Activated CD8-positive, alpha-beta memory T cell treated with anti-CD3 and anti-CD28 coated beads for 36 hours (primary cell): ENCODE data around the gene RMDN2. TPM values are rescaled to one million over a fixed set of nuclear protein-coding genes. Genes with fewer than 3 reads are reported as not detected.
"Not testable (repeated sequence)": the region's sequence is repeated elsewhere in the genome, so short reads cannot be mapped to it uniquely, and the experiment has no call there.

Experiments
- CTCF ChIA-PET: fragments of 350-600 bp; sonication (Branson Sonifier 250); formaldehyde crosslinking; loops from one replicate; lab custom pipeline; 2021; ENCODE audit warnings: antibody characterized with exemption; lab: Charles Lee
- POLR2A ChIA-PET: fragments of 350-600 bp; sonication (Branson Sonifier 250); formaldehyde crosslinking; loops from one replicate; lab custom pipeline; 2021; ENCODE audit warnings: antibody characterized with exemption; lab: Charles Lee
- total RNA-seq, 2 experiments: library from RNA; stranded (reverse); gene quantifications; one replicate each; pipeline ENCODE4 v1.2.3, GENCODE V29; 2021

Gene RMDN2
- total RNA-seq, 2 experiments from 2014 or later: 3.7 to 3.9 TPM

- POLR2A ChIA-PET: no interaction called here
- CTCF ChIA-PET: interaction anchor here (0.6 kb wide), 1 partner anchor 80 kb away, joined by 3 read pairs; no protein-coding TSS in a partner anchor
Observed at GRCh38 chr2:37973615-37974353, 48.7 kb downstream of the RMDN2 start.

GRCh38 chr2:37975808-37976207, 50.7 kb downstream of the RMDN2 start:
- ChIA-PET CTCF (no interaction called here), POLR2A (no interaction called here)

DNA sequence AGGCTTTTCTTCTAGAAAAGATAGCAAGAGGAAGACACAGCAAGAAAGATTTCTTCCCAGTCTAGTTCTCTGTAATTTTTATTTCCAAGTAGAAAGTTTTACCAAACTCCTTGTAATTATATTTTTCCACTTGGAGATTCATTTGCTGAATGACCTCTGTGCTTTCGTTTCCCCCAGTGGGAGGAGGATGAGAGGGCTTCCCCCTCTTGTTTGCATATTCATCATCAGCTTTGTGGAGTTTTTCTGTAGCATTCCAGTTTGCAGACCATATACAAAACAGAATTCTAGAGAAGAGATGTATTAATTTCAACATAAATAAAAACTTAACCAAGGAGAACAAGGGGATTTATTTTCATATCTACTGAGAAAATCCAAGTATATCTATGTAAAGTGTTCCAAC, 51.3 kb downstream of the RMDN2 start:
- POLR2A ChIA-PET: no interaction called here

DNA sequence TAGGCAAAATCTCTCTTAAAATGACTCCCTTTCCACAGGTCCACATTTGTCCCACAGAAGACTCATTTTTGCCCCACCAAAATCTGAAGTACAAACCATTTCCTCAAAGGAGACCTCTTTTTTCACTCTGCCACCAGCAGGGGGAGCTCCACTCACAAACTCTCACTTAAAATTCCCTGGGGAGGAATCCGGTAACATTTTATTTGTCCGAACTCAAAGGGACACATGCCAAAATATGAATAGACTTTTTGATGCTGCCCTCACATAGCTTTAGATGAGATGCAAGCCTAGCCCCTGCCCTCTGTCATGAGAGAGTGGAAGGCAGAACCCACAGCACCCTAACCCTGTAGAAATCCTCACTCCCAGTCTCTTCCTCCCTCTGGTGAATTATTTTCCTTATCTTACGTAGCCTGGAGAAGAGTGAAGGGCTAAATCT, 57.1 kb downstream of the RMDN2 start:
- ChIA-PET CTCF (interaction anchor here (0.6 to 1.1 kb wide), 3 partner anchors 12 to 121 kb away, joined by 3 read pairs; no protein-coding TSS in a partner anchor), POLR2A (no interaction called here)

More for the DNA sequence above, 51.3 kb downstream of the RMDN2 start:
- CTCF ChIA-PET: no interaction called here

DNA sequence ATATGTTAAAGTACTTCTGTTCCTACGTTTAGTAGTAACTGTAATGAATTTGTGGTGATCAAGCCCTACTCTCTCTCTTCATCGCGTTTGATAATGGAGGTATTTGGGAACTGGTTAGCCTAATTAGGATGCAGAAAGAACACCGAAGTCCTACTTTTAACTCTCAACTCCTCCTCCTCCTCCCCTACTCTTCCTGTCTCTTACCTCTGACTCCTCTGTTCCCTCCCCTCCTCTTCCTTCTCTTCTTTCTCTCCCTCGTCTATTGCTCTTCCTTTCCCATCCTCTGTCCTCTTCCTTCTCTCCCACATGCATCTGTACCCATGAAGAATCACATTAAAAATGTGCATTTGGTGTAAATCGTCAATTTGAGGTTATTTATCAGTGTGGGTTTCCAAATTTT, 57.8 kb downstream of the RMDN2 start:
- CTCF ChIA-PET: no interaction called here
- POLR2A ChIA-PET: no interaction called here

DNA sequence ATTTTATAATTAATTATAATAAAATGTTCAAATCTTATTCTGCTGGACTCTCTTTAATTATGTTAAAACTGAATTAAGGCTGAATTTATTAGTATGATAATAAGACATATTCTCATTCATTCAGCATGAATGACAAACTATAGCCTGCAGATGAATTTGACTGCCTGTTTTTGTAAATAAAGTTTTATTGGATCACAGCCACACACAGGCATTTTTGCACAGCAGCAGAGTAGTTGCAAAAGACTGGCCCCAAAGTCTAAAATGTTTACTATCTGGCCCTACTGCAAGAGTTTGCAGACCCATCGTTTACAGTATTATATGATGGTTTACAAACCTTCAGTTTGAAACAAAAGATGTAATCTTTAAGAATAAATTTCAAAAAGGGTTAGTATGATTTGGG, 58.6 kb downstream of the RMDN2 start:
- POLR2A ChIA-PET: no interaction called here
- CTCF ChIA-PET: no interaction called here

- ChIA-PET POLR2A (no interaction called here), CTCF (interaction anchor here (1.1 kb wide), 1 partner anchor 291 kb away, joined by 3 read pairs; no protein-coding TSS in a partner anchor)
Observed at GRCh38 chr2:37984176-37984575, 59.1 kb downstream of the RMDN2 start.

DNA sequence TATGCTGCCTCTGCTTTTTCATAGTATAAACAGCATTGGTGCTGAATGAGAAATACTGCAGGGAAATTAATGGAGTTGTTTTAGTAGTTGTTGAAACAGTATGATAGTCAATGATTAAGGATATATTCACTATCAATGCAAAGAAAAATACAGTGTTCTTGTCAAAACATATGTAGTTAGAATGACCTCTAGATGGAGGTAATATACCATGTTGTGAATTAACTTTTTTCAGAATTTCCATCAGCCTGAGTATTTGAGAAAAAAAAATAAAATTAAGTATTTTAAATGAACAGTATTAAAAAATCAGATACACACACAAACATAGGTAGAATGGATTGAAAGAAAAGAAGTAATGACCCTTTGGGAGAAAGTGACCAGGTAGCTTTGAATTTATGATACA, 59.5 kb downstream of the RMDN2 start:
- ChIA-PET POLR2A (no interaction called here), CTCF (interaction anchor here (1.1 kb wide), 1 partner anchor 290 kb away, joined by 3 read pairs; no protein-coding TSS in a partner anchor)

- CTCF ChIA-PET: interaction anchor here (1.1 kb wide), 1 partner anchor 289 kb away, joined by 3 read pairs; no protein-coding TSS in a partner anchor
- POLR2A ChIA-PET: no interaction called here
Observed at GRCh38 chr2:37985333-37985732, 60.2 kb downstream of the RMDN2 start.

DNA sequence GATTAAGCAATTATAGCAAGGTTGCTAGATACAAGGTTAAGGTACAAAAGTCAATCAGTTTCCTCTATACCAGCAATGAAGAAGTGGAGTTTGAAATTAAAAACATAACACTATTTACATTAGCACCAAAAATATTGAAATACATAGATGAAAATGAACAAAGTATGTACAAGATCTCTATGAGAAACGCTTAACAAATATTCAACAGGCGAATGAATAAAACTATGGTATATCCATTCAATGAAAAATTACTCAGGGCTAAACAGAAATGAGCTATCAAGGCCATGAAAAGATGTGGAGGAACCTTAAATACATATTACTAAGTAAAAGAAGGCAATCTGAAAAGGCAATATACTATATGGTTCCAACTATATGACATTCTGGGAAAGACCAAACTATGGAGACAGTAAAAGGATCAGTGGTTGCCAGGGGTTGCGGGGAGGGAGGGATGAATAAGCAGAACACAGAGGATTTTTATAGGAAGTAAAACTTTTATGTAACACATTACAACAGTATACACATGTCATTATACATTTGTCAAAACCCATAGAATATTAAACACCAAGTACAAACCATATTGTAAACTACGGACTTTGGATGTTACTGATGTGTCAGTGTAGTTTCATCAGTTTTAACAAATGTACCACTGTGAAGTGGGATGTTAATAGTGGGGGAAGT, 62.1 kb downstream of the RMDN2 start:
- ChIA-PET CTCF (no interaction called here), POLR2A (no interaction called here)

DNA sequence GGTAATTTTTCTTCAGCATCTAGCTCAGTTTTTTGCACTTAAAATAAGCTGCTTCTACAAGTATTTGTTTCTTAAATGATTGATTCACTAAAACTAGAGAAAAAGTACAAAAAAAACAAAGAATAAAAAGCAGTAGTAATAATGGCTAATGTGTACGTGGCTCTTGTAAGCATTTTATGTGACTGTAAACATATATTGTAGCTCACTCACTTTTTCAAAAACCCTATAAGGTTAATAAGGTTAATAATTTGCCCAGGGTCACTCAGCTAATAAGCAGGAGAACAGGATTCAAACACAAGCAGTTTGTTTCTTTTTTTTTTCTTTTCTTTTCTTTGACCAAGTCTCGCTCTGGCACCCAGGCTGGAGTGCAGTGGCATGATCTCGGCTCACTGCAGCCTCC, 67.5 kb downstream of the RMDN2 start:
- ChIA-PET POLR2A (no interaction called here), CTCF (no interaction called here)

DNA sequence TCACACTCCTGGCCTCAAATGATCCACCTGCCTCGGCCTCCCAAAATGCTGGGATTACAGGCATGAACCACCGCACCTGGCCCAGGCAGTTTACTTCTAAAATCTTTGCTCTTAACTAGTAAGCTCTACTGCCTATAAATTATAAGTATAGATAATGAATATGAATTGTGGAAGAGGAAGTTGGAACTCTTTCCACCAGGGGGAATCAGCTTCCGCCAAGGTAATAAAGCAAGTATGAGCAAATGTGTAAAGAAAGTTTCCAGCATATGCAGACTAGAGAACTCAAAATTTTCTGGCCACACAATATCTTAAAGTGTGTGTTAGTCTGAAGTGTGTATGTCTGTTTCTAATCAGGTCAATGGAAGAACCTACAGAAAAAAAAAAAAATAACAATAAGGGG, 68.1 kb downstream of the RMDN2 start:
- ChIA-PET CTCF (interaction anchor here (1.1 kb wide), 1 partner anchor 11 kb away, joined by 3 read pairs; no protein-coding TSS in a partner anchor), POLR2A (no interaction called here)

GRCh38 chr2:37997629-37998028, 72.5 kb downstream of the RMDN2 start:
- ChIA-PET POLR2A (no interaction called here), CTCF (no interaction called here)

DNA sequence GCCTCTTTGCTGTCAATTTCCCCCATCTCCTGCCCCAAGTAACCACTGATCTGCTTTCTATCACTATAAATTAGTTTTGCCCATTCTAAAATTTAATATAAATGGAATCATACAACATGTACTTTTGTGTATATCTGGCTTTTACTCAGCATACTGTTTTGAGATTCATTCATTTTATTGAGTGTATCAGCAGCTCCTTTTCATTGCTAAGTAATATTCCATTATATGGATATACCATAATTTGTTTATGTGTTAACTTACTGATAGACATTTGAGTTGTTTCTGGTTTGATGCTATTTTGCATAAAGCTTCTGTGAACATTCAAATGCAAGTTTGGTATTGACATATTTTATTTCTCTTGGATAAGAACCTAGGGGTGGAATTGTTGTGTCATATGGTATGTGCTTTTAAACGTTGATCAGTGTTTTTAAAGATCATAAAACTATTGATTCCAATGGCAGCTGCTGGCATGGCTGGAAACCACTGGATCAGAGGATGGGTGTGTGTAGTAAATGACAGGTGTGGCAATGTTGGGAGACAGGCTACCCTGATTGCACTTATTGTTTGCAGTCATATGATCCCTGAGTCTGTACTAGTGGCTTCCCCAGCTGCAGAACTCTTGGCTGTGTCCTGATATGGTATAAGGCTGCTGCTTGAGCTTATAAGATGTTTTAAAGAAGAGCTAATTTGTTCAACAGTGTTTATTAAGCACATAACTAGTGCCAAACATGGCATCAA, 75.6 kb downstream of the RMDN2 start:
- ChIA-PET CTCF (interaction anchor here (0.6 to 0.8 kb wide), 3 partner anchors 19 to 806 kb away, joined by 3 read pairs; no protein-coding TSS in a partner anchor), POLR2A (no interaction called here)

GRCh38 chr2:38010187-38010586, 85.1 kb downstream of the RMDN2 start:
- CTCF ChIA-PET, POLR2A ChIA-PET: not testable (repeated sequence)

GRCh38 chr2:38010995-38011394, 85.9 kb downstream of the RMDN2 start:
- ChIA-PET POLR2A (no interaction called here), CTCF (no interaction called here)

DNA sequence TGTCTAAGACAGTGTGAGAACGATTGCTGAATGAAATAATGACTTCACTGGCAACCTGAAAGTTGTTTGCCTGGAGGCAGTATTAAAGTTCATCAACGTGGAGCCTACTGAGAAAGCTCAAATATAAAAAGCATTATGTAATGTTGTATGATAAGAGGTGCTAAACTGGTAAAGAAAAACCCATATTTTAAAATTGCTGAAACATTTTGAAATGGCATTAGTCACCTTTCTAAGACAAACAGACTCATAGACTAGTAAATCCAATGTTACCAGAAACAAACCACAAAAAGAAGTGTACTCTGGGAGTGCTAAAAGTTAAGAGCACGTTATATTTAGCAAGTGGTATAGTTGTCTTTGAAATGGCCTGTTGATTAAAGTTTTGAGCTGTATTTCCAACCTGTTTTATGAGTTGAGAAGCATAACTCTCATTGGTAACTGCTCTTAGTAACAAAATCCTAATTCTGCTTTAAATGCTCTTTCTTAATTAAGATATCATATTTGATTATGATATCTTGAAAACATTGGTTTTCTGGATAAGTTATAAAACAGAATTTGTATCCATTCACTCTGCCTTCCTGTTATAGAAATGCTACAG, 88.2 kb downstream of the RMDN2 start:
- POLR2A ChIA-PET: no interaction called here

DNA sequence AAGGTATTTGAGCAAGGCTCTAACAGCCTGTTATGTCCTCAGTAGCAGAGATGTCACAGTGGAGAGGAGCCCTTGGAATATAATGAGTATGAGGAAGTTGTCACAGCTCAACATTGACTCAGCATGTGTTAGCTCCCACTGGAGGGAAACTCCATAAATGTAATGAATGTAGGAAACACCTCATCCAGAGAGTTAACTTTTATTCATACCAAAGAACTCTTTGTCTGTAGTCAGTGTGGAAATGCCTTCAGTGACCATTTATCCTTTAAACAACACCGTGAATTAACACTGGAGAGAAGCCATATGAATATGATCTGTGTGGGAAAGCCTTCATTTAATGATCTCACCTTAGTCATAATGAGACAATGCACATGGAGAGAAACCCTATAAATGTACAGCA, 91.1 kb downstream of the RMDN2 start:
- CTCF ChIA-PET: no interaction called here

More for the DNA sequence above, 88.2 kb downstream of the RMDN2 start:
- CTCF ChIA-PET: no interaction called here

GRCh38 chr2:38017836-38018235, 92.7 kb downstream of the RMDN2 start:
- POLR2A ChIA-PET: no interaction called here

More for the DNA sequence above, 91.1 kb downstream of the RMDN2 start:
- POLR2A ChIA-PET: no interaction called here

More at GRCh38 chr2:38017836-38018235, 92.7 kb downstream of the RMDN2 start:
- CTCF ChIA-PET: no interaction called here
